ENCODE data around the gene SLAMF1.
"Not testable (repeated sequence)": the region's sequence is repeated elsewhere in the genome, so short reads cannot be mapped to it uniquely, and the experiment has no call there.

The SLAMF1 gene

GRCh38 chr1:160629286-160630210 lies 17.3 kb downstream of the SLAMF1 start:
- DNase-seq: peak in 1 of 2 donors; percentile 65
- H3K4me3 ChIP-seq: no peak overlapping the region
- no peaks in the 10 kb centered on the region for H3K9me3 ChIP-seq
- H3K27ac ChIP-seq: no peak overlapping the region
- no peak for TF ChIP-seq CTCF (IDR thresholded peaks at IDR 0.05)
- intact Hi-C loops (cut with DNase I; ENCODE audit: low total_unique reads): no loop called here
- H3K27me3 ChIP-seq: no peaks in the 10 kb centered on the region
- H3K4me1 ChIP-seq: no peaks in the 10 kb centered on the region
- no peaks in the 10 kb centered on the region for H3K36me3 ChIP-seq

- Histone ChIP-seq H3K4me1 (no peaks in the 10 kb centered on the region), H3K27me3 (no peaks in the 10 kb centered on the region), H3K4me3 (no peak overlapping the region), H3K27ac (no peak overlapping the region), H3K36me3 (no peaks in the 10 kb centered on the region), H3K9me3 (no peaks in the 10 kb centered on the region)
- DNase-seq: no peak
- intact Hi-C loops (cut with DNase I; ENCODE audit: low total_unique reads): no loop called here
- no peak for TF ChIP-seq CTCF (IDR thresholded peaks at IDR 0.05)
These were observed 18.0 kb downstream of the SLAMF1 start for GRCh38 chr1:160628799-160629263.

GRCh38 chr1:160627677-160628289 lies 19.1 kb downstream of the SLAMF1 start:
- H3K4me3 ChIP-seq; H3K36me3 ChIP-seq; DNase-seq; H3K4me1 ChIP-seq; H3K9me3 ChIP-seq; H3K27me3 ChIP-seq; intact Hi-C loops (cut with DNase I; ENCODE audit: low total_unique reads); H3K27ac ChIP-seq: not testable (repeated sequence)

- no peak overlapping the region for H3K4me3 ChIP-seq
- H3K4me1 ChIP-seq: no peaks in the 10 kb centered on the region
- no peak overlapping the region for H3K27ac ChIP-seq
- H3K36me3 ChIP-seq: no peaks in the 10 kb centered on the region
- intact Hi-C loops (cut with DNase I; ENCODE audit: low total_unique reads): no loop called here
- TF ChIP-seq CTCF (IDR thresholded peaks at IDR 0.05): no peak
- DNase-seq: no peak
- H3K9me3 ChIP-seq: no peaks in the 10 kb centered on the region
- no peaks in the 10 kb centered on the region for H3K27me3 ChIP-seq
These were observed 20.1 kb downstream of the SLAMF1 start for GRCh38 chr1:160626509-160627342.

- no peaks in the 10 kb centered on the region for H3K27me3 ChIP-seq
- intact Hi-C loops (cut with DNase I; ENCODE audit: low total_unique reads): no loop called here
- H3K4me3 ChIP-seq: no peak overlapping the region
- H3K27ac ChIP-seq: no peak overlapping the region
- TF ChIP-seq CTCF (IDR thresholded peaks at IDR 0.05): no peak
- no peaks in the 10 kb centered on the region for H3K36me3 ChIP-seq
- no peaks in the 10 kb centered on the region for H3K4me1 ChIP-seq
- no peaks in the 10 kb centered on the region for H3K9me3 ChIP-seq
- no peak for DNase-seq
These were observed 20.9 kb downstream of the SLAMF1 start for GRCh38 chr1:160625725-160626498.
